MCF 10A (cell line): ENCODE measurements around the gene UGT1A5. TPM values are rescaled to one million over a fixed set of nuclear protein-coding genes. Genes with fewer than 3 reads are reported as not detected.

Source experiments
- BruUV-seq: library from RNA; stranded (reverse); fragments of 400-500 nt; replicated peaks from 2 replicates; lab custom pipeline; 2021; lab: Mats Ljungman, UMichigan
- CTCF ChIA-PET: fragments of 300-600 bp; sonication (Branson Sonifier 250); formaldehyde crosslinking; extraction: SDS; loops from one replicate; lab custom pipeline; 2021; ENCODE audit warnings: antibody characterized with exemption, inconsistent platforms; lab: Yijun Ruan, JAX
- POLR2A ChIA-PET: fragments of 300-600, 350-650 bp; sonication (Branson Sonifier 250); formaldehyde crosslinking; extraction: SDS; loops from one replicate; lab custom pipeline; 2020; ENCODE audit warnings: antibody characterized with exemption, inconsistent platforms; lab: Yijun Ruan, JAX
- DNase-seq: peaks from one replicate; pipeline ENCODE4 v3.0.0-alpha.2; 2018; ENCODE audit not compliant: unreplicated experiment
- H3K27ac Mint-ChIP-seq: one replicate; pipeline ENCODE4 v1.8.0; 2022; ENCODE audit warnings: mild to moderate bottlenecking, low read depth, mixed read lengths; ENCODE audit not compliant: unreplicated experiment
- H3K27me3 Mint-ChIP-seq: one replicate; pipeline ENCODE4 v1.8.0; 2022; ENCODE audit warnings: mixed read lengths; ENCODE audit not compliant: insufficient read depth, unreplicated experiment
- H3K36me3 Mint-ChIP-seq: one replicate; pipeline ENCODE4 v1.8.0; 2022; ENCODE audit warnings: mild to moderate bottlenecking, moderate library complexity, mixed read lengths; ENCODE audit not compliant: insufficient read depth, unreplicated experiment
- H3K4me1 Mint-ChIP-seq: one replicate; pipeline ENCODE4 v1.8.0; 2022; ENCODE audit warnings: mixed read lengths; ENCODE audit not compliant: insufficient read depth, unreplicated experiment
- H3K4me3 Mint-ChIP-seq: one replicate; pipeline ENCODE4 v1.8.0; 2022; ENCODE audit warnings: mild to moderate bottlenecking, moderate library complexity, mixed read lengths; ENCODE audit not compliant: unreplicated experiment
- H3K9me3 Mint-ChIP-seq: one replicate; pipeline ENCODE4 v1.8.0; 2022; ENCODE audit warnings: mixed read lengths; ENCODE audit not compliant: unreplicated experiment
- intact Hi-C: fragments of 100-400 bp; cut with micrococcal nuclease; formaldehyde crosslinking; loops from 2 replicates; pipeline ENCODE4 v1.14.1; 2022
- total RNA-seq: library from RNA; stranded (reverse); gene quantifications from 2 replicates; pipeline ENCODE4 v1.2.3, GENCODE V29; 2022
- TF ChIP-seq, protein P1 (sequence below): fragments of 200-600 bp; IDR thresholded peaks from one replicate; pipeline ENCODE4 v1.8.0; 2022; ENCODE audit warnings: antibody characterized with exemption, mild to moderate bottlenecking; ENCODE audit not compliant: unreplicated experiment

Gene UGT1A5
- total RNA-seq, 1 experiment from 2014 or later = not detected

DNA sequence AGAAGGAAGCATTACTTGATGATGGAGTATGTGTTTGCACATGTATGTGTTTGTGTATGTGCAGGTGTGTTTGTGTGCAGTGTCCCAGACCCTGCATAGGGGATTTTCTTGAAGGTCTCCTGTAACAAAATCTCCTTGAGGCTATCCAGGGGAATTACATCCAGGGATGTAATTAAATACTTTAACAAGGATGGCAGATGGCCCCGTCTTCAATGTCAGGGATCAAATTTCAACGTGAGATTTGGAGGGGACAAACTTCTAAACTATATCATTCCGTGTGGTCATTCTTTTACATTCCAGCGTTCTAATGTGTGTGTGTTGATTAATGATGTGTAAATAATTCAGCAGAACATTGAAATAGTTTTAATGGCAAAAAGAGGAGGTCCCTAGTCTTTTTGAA is 37.7 kb upstream of the UGT1A5 start:
- BruUV-seq = no TSS peak

DNA sequence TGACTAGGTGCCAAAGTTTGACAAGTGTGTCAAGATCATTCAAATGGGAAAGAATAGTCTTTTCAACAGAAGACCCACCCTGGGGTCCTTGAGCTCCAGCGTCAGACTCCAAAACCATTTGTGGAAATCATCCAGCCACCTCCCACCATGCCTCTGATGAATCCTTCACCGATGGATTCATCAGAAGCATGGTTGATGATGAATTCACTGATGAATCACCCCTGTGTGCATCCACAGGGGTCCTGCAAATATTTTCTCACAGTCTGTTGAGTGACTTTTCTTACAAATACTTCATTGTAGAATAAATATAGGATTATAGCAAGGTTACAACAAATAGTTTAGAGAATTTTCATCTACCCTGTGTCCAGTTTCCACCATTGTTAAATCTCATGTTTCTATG is 36.7 kb upstream of the UGT1A5 start:
- DNase-seq = no peak
- H3K27me3 Mint-ChIP-seq = no peaks in the 10 kb centered on the region
- no peaks in the 10 kb centered on the region for H3K36me3 Mint-ChIP-seq
- H3K4me1 Mint-ChIP-seq = no peaks in the 10 kb centered on the region
- ChIA-PET CTCF (no interaction called here), POLR2A (no interaction called here)
- no peak overlapping the region for H3K4me3 Mint-ChIP-seq
- intact Hi-C loops = no loop called here
- H3K27ac Mint-ChIP-seq = no peak overlapping the region
- BruUV-seq = no TSS peak
- TF ChIP-seq, protein P1, sequence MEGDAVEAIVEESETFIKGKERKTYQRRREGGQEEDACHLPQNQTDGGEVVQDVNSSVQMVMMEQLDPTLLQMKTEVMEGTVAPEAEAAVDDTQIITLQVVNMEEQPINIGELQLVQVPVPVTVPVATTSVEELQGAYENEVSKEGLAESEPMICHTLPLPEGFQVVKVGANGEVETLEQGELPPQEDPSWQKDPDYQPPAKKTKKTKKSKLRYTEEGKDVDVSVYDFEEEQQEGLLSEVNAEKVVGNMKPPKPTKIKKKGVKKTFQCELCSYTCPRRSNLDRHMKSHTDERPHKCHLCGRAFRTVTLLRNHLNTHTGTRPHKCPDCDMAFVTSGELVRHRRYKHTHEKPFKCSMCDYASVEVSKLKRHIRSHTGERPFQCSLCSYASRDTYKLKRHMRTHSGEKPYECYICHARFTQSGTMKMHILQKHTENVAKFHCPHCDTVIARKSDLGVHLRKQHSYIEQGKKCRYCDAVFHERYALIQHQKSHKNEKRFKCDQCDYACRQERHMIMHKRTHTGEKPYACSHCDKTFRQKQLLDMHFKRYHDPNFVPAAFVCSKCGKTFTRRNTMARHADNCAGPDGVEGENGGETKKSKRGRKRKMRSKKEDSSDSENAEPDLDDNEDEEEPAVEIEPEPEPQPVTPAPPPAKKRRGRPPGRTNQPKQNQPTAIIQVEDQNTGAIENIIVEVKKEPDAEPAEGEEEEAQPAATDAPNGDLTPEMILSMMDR = no peak
- no peaks in the 10 kb centered on the region for H3K9me3 Mint-ChIP-seq

More for the DNA sequence above, 37.7 kb upstream of the UGT1A5 start:
- no peaks in the 10 kb centered on the region for H3K9me3 Mint-ChIP-seq
- CTCF ChIA-PET = no interaction called here
- no peaks in the 10 kb centered on the region for H3K27me3 Mint-ChIP-seq
- POLR2A ChIA-PET = no interaction called here
- intact Hi-C loops = no loop called here
- no peak overlapping the region for H3K27ac Mint-ChIP-seq
- no peaks in the 10 kb centered on the region for H3K36me3 Mint-ChIP-seq
- H3K4me3 Mint-ChIP-seq = no peak overlapping the region
- DNase-seq = no peak
- TF ChIP-seq, protein P1 = no peak
- no peaks in the 10 kb centered on the region for H3K4me1 Mint-ChIP-seq

GRCh38 chr2:233679196-233679595 is 33.5 kb upstream of the UGT1A5 start:
- TF ChIP-seq, protein P1 = no peak
- no peak for DNase-seq
- ChIA-PET CTCF (no interaction called here), POLR2A (no interaction called here)
- no TSS peak for BruUV-seq
- Mint-ChIP-seq H3K4me1 (no peaks in the 10 kb centered on the region), H3K36me3 (no peaks in the 10 kb centered on the region), H3K27ac (no peak overlapping the region), H3K9me3 (no peaks in the 10 kb centered on the region), H3K27me3 (no peaks in the 10 kb centered on the region), H3K4me3 (no peak overlapping the region)
- intact Hi-C loops = no loop called here

- no peaks in the 10 kb centered on the region for H3K36me3 Mint-ChIP-seq
- no TSS peak for BruUV-seq
- H3K9me3 Mint-ChIP-seq = no peaks in the 10 kb centered on the region
- POLR2A ChIA-PET = interaction anchor here (0.7 to 3.8 kb wide), 4 partner anchors 11 to 260 kb away, joined by 3 to 67 read pairs (median 13); partner anchors contain the start of genes UGT1A6 and USP40
- peak; percentile 9 for DNase-seq
- no peak overlapping the region for H3K4me3 Mint-ChIP-seq
- no peaks in the 10 kb centered on the region for H3K4me1 Mint-ChIP-seq
- intact Hi-C loops = no loop called here
- CTCF ChIA-PET = interaction anchor here (1.0 to 1.1 kb wide), 2 partner anchors 25 to 116 kb away, joined by 3 to 4 read pairs; no protein-coding TSS in a partner anchor
- H3K27me3 Mint-ChIP-seq = no peaks in the 10 kb centered on the region
- H3K27ac Mint-ChIP-seq = no peak overlapping the region
- TF ChIP-seq, protein P1 = no peak
Measured at GRCh38 chr2:233680361-233681045, 32.2 kb upstream of the UGT1A5 start.
